LNCaP clone FGC (cell line): ENCODE data around the gene SLC35A2.

Source experiments
- DNase-seq: peaks from one replicate; pipeline ENCODE4 v3.0.0-alpha.2; 2011; ENCODE audit warnings: low read depth
- H3K4me3 ChIP-seq: 2 replicates; pipeline ENCODE4 v1.5.1; 2011; ENCODE audit warnings: mild to moderate bottlenecking, low read depth, low read length, control low read depth
- TF ChIP-seq, protein P1 (sequence below): IDR thresholded peaks from 2 replicates; pipeline ENCODE4 v1.5.1; 2012; ENCODE audit warnings: mild to moderate bottlenecking; ENCODE audit not compliant: control insufficient read depth, insufficient read depth; ENCODE audit errors: extremely low read depth

The SLC35A2 gene

DNA sequence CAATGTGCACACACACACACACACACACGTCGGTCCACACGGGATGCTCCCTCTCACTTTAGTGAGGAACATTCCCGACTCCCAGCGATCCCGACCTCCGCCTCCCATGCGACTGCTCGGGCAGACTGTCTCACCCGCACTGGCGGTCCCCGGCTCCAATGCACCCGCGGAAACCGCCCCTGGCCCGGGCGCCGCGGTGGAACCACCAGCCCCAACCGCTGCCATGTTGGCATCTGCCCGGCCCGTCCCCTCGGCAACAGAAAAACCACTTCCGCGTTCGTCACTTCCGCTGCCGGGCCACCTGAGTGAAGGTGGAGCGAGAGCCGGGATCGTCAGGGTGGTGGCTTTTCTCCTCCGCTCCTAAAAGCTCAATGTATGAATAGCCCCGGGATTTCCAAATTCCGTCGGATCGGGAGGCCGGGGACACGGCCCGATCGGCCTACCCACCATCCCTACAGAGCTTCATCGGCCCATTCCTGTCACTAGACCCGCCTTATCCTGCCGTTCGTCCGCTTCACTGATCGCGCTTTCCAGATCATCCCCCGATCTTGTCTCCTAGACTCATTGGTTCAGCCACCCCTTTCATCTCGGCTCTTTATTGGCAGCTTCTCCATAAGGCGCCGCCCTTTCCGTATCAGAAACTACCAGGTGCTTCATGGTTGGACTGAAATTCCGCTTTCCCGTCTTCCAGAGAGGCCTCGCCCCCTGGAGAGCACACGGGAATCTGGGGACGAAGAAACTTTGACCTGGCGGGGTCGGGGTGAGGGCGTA lies at the start of gene SLC35A2:
Gene SLC35A2 (minus strand): TSS at position 235 of the 771 bp plus-strand sequence. CDS start 10 bp downstream, at position 225.
- peak; percentile 72 for DNase-seq
- H3K4me3 ChIP-seq = peak within 1 kb of the TSS; percentile 89

DNA sequence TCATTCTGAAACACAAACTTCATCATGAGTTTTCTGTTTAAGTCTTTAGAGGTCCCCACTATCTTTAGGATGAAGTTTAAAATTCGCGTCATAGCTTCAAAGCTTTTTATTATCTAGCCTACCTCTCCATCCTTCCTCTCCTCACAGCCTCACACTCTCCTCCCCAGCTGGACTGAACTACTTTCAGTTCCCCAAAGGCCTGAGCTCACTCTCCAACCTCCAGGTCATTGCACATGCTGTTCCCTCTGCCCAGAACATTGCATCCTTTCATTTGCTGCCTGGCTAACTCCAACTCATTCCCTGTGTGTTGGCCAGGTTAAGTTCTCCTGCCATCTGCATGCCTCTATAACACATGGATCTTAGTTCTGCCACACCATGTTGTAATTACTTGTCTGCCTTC lies 48.8 kb upstream of the SLC35A2 start:
- TF ChIP-seq, protein P1, sequence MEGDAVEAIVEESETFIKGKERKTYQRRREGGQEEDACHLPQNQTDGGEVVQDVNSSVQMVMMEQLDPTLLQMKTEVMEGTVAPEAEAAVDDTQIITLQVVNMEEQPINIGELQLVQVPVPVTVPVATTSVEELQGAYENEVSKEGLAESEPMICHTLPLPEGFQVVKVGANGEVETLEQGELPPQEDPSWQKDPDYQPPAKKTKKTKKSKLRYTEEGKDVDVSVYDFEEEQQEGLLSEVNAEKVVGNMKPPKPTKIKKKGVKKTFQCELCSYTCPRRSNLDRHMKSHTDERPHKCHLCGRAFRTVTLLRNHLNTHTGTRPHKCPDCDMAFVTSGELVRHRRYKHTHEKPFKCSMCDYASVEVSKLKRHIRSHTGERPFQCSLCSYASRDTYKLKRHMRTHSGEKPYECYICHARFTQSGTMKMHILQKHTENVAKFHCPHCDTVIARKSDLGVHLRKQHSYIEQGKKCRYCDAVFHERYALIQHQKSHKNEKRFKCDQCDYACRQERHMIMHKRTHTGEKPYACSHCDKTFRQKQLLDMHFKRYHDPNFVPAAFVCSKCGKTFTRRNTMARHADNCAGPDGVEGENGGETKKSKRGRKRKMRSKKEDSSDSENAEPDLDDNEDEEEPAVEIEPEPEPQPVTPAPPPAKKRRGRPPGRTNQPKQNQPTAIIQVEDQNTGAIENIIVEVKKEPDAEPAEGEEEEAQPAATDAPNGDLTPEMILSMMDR = no peak
- no peak overlapping the region for H3K4me3 ChIP-seq
- DNase-seq = no peak

More for the DNA sequence above, at the start of gene SLC35A2:
- TF ChIP-seq, protein P1 = no peak

DNA sequence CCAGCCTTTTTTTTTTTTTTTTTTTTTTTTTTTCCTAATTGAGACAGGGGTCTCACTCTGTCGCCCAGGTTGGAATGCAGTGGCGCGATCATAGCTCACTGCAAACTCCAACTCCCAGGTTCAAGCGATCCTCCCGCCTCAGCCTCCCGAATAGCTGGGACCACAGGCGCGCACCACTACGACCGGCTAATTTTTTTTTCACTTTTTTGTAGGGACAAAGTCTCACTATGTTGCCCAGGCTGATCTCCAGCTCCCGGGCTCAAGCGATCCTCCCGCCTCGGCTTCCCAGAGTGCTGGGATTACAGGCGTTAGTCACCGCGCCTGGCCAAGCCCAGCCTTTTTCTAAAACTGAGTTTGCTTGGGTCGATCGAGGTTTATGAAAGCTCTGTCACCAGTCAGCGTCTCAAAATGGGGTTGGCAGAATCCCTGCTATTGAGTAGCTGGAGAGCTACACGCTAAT lies 47.2 kb upstream of the SLC35A2 start:
- TF ChIP-seq, protein P1 = no peak
- peak overlapping the region; percentile 68 for H3K4me3 ChIP-seq
- DNase-seq = no peak

DNA sequence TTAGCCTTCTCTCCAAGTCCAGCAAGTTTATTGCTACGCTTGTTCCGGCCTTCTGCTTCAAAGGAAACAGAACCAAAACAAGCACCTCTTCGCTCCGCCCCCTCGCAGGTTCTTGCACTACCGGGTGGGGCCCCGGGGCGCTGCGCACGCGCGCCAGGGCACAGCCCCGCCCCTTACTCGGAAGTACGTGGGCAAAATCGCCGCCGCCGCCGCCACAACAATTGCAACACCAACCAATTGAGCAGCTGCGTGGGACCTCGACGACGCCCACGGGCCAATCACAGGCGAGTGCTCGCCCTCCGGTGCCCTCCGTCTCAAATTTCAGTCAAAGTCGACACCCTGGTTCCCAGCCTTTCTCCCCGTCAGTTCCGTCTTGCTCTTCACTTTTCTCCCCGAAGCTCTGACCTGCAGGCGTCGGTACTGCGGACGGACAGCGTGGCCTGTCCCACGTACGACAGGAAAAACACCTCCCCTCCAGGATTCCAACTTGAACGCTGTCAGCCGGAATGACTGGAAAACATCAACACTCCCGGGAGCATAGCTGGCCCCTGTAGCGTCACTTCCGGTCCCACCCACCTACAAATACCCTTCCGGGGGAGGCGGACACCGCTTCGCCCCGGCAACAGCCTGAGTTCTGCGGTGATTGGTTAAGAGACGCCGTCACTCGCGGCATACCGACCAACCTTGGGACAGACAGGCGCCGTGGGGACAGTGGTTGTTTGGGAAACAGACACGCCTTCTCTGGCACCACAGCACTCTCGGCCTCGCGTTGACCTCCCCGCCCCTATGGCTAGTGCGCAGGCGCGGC lies 46.6 kb upstream of the SLC35A2 start:
- H3K4me3 ChIP-seq = peak overlapping the region; percentile 68
- peak; percentile 95 for DNase-seq
- TF ChIP-seq, protein P1 = no peak

DNA sequence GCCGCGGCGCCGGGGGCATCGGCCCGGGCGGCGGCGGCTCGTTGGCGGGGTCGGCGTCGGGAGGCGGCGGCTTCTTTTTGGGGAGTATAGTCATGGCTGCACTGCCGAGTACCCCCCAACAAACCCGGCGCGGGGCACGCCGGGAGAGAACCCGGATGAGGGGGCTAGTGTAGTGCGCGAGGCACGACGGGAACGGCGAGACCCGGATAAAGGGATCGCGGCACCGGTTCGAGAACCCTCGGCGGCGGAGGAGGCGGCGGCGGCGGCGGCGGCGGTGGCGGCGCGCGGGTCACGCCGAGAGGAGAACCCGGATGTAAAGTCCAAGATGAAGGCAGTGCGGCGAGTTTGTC lies 46.0 kb upstream of the SLC35A2 start, which contains the start of gene OTUD5:
Gene OTUD5 (minus strand): TSS at position 131 of the 350 bp plus-strand sequence. CDS start 37 bp downstream, at position 94.
- DNase-seq = no peak
- TF ChIP-seq, protein P1 = no peak
- H3K4me3 ChIP-seq = peak within 1 kb of the TSS; percentile 68

DNA sequence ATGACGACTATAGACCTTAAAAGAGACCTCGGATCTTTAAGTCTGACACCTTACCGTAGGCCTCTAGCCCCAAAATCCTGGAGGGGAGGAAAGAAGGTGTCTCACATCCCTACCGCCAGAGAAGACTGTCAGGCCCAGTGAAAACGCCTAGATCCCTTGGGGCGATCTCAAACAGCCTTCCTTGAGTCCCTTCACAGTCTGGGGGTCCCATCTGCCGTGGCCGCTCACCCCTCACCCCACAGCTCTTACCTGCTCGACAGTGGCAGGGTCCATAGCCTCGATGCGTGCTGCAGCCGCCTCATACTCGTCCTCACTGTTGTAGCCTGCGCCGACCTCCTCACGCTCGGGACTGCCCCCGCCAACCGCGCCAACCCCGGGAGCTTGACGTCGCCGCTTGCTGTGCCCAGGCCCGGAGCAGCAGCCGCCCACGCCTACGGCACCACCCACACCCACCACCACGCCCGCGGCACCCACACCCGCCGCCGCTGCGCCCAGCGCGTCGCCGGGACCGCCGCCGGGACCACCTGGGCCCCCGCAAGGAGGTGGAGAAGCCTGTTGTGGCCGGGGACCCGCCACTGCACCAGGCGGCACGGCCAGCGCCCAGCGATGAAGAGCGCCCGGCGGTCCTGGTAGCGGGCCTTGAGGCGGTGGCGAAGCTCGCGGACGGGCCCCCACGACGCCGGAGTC lies 45.4 kb upstream of the SLC35A2 start:
- no peak for DNase-seq
- TF ChIP-seq, protein P1 = no peak

More for the DNA sequence above, 45.4 kb upstream of the SLC35A2 start:
- H3K4me3 ChIP-seq = peak overlapping the region; percentile 68
